Lower lobe of right lung (tissue), 2 donors: ENCODE results near the gene CAPZB. TPM values are rescaled to one million over a fixed set of nuclear protein-coding genes. Genes with fewer than 3 reads are reported as not detected.
A peak's percentile ranks its signal among the peaks of the same experiment; 100 is the strongest.

ENCODE experiments used
- ATAC-seq, 2 donors: fragments of 200-7000 bp; cut with Tn5 transposase; one replicate each; pipeline ENCODE4 v1.9.1; 2020 to 2022; ENCODE audit warnings: mild to moderate bottlenecking in 2 of 2, moderate library complexity in 2 of 2
- DNase-seq: peaks from one replicate; pipeline ENCODE4 v3.0.0-alpha.2; 2020
- H3K27ac ChIP-seq: fragments of 200-600 bp; one replicate; pipeline ENCODE4 v1.8.0; 2022
- H3K27me3 ChIP-seq: fragments of 200-600 bp; one replicate; pipeline ENCODE4 v1.8.0; 2022; ENCODE audit warnings: low read depth
- H3K36me3 ChIP-seq: fragments of 200-600 bp; one replicate; pipeline ENCODE4 v1.8.0; 2022; ENCODE audit warnings: mild to moderate bottlenecking
- H3K4me1 ChIP-seq: fragments of 200-600 bp; one replicate; pipeline ENCODE4 v1.8.0; 2022
- H3K4me3 ChIP-seq: fragments of 200-600 bp; one replicate; pipeline ENCODE4 v1.8.0; 2022; ENCODE audit warnings: mild to moderate bottlenecking
- H3K9me3 ChIP-seq: fragments of 200-600 bp; one replicate; pipeline ENCODE4 v1.8.0; 2022
- CTCF ChIP-seq: fragments of 200-600 bp; IDR thresholded peaks from one replicate; pipeline ENCODE4 v1.8.0; 2022; ENCODE audit warnings: antibody characterized with exemption, mild to moderate bottlenecking
- intact Hi-C: fragments of 100-400 bp; cut with DNase I; formaldehyde crosslinking; loops from one replicate; pipeline ENCODE4 v1.11.0; 2022
- total RNA-seq: library from RNA; stranded (reverse); fragmentation: NEBNext Ultra II Directional; extraction: Animal tissue kit (Norgen Biotek cat#: 25700); gene quantifications from one replicate; pipeline ENCODE4 v1.2.1, GENCODE V29; 2021
- donor health status: DM: no; HTN: yes; CAD: no; lungs with severe emphysema.

CAPZB gene
- total RNA-seq, 1 donor from 2014 or later: 236 TPM

- DNase-seq (peak; percentile 10), ATAC-seq (no peak)
- H3K36me3 ChIP-seq: peaks cover 76% of the 10 kb centered on the region
- no peak overlapping the region for H3K4me3 ChIP-seq
- no peak for TF ChIP-seq CTCF
- intact Hi-C loops: no loop called here
- no peak overlapping the region for H3K27ac ChIP-seq
- no peaks in the 10 kb centered on the region for H3K27me3 ChIP-seq
- peaks cover under 1% of the 10 kb centered on the region for H3K4me1 ChIP-seq
- no peaks in the 10 kb centered on the region for H3K9me3 ChIP-seq
Observed at GRCh38 chr1:19322481-19322880, 162.9 kb downstream of the CAPZB start.

- no peak overlapping the region for H3K4me3 ChIP-seq
- peaks cover 64% of the 10 kb centered on the region for H3K36me3 ChIP-seq
- ATAC-seq: no peak
- no peaks in the 10 kb centered on the region for H3K27me3 ChIP-seq
- no peak for TF ChIP-seq CTCF
- no peak overlapping the region for H3K27ac ChIP-seq
- peak; percentile 1 for DNase-seq
- intact Hi-C loops: no loop called here
- H3K4me1 ChIP-seq: peaks cover 7% of the 10 kb centered on the region
- H3K9me3 ChIP-seq: no peaks in the 10 kb centered on the region
Observed at GRCh38 chr1:19321071-19321470, 164.3 kb downstream of the CAPZB start.

GRCh38 chr1:19319196-19319595, 166.1 kb downstream of the CAPZB start:
- no peaks in the 10 kb centered on the region for H3K27me3 ChIP-seq
- no peak for TF ChIP-seq CTCF
- H3K4me1 ChIP-seq: peaks cover 18% of the 10 kb centered on the region
- intact Hi-C loops: no loop called here
- no peak overlapping the region for H3K4me3 ChIP-seq
- DNase-seq (no peak), ATAC-seq (no peak)
- H3K9me3 ChIP-seq: no peaks in the 10 kb centered on the region
- peaks cover 45% of the 10 kb centered on the region for H3K36me3 ChIP-seq
- no peak overlapping the region for H3K27ac ChIP-seq

- no peaks in the 10 kb centered on the region for H3K9me3 ChIP-seq
- H3K27me3 ChIP-seq: no peaks in the 10 kb centered on the region
- ATAC-seq (no peak), DNase-seq (no peak)
- peaks cover 26% of the 10 kb centered on the region for H3K36me3 ChIP-seq
- peaks cover 34% of the 10 kb centered on the region for H3K4me1 ChIP-seq
- no peak for TF ChIP-seq CTCF
- no peak overlapping the region for H3K4me3 ChIP-seq
- no peak overlapping the region for H3K27ac ChIP-seq
- intact Hi-C loops: no loop called here
Observed at GRCh38 chr1:19317126-19317910, 168.0 kb downstream of the CAPZB start.

- Histone ChIP-seq H3K27me3 (no peaks in the 10 kb centered on the region), H3K36me3 (peaks cover 20% of the 10 kb centered on the region), H3K9me3 (no peaks in the 10 kb centered on the region), H3K4me1 (peaks cover 42% of the 10 kb centered on the region), H3K27ac (no peak overlapping the region), H3K4me3 (no peak overlapping the region)
- ATAC-seq: no peak
- intact Hi-C loops: no loop called here
- DNase-seq: no peak
- no peak for TF ChIP-seq CTCF
Observed at GRCh38 chr1:19315378-19316198, 169.8 kb downstream of the CAPZB start.
